ENCODE data around the gene TRANK1. TPM values are rescaled to one million over a fixed set of nuclear protein-coding genes. Genes with fewer than 3 reads are reported as not detected.

The TRANK1 gene
- total RNA-seq, 1 experiment from 2014 or later, result 0.58 TPM

DNA sequence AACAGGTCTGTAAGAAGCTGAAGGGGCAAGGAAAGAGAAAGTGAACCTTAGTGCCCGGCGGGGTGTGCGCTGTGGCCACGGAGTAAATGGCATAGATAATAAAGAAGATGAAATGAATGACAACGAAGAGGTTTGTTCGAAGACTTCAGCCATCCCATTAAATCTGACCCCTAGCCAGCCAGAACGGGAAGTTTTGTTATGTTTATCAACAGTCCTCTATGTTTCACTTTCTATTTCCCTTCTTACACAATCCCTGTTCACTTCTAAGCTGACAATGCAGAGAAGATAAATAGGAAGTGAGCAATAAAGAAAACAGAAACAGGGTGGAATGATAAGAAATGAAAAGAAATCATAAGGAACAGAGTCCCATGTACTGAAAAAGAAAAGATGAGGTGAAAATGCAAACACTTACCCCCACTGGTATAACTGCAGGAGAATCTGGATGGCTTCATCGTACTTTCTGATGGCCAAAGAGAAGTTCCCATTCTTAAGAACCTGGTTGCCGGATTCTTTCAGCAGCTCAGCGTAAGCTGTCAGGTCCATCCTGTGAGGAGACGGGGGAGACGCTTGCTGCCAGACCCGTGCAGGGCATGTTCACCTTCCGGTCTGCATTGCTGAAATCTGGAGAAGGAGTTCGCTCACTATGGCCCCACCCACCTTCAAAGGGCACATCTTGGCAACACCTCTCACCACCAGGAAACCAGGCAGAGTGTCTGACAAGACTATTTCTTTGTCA is 36.8 kb downstream of the TRANK1 start:
- H3K27ac ChIP-seq (ENCODE audit: low read length), result peak overlapping the region; percentile 53
- H3K9me3 ChIP-seq (ENCODE audit: low read length), result no peaks in the 10 kb centered on the region
- peak overlapping the region; percentile 94 for H2AFZ ChIP-seq (ENCODE audit: low read length)
- H3K9me2 ChIP-seq (replicated peaks; ENCODE audit: low read length), result no peaks in the 10 kb centered on the region
- intact Hi-C loops (cut with micrococcal nuclease), result loop anchor here (1.0 kb wide), 1 partner anchor 50 kb away; no protein-coding TSS in a partner anchor
- ATAC-seq (peak; percentile 64), DNase-seq (peak; percentile 65)
- no peaks in the 10 kb centered on the region for H3K36me3 ChIP-seq (ENCODE audit: low read depth, low read length)
- H3K4me3 ChIP-seq (ENCODE audit: low read length), result peak overlapping the region; percentile 78
- H3F3A ChIP-seq (ENCODE audit: low read length, unreplicated experiment), result no peaks in the 10 kb centered on the region
- no peaks in the 10 kb centered on the region for H4K20me1 ChIP-seq (ENCODE audit: low read length)
- TF ChIP-seq, protein P1, sequence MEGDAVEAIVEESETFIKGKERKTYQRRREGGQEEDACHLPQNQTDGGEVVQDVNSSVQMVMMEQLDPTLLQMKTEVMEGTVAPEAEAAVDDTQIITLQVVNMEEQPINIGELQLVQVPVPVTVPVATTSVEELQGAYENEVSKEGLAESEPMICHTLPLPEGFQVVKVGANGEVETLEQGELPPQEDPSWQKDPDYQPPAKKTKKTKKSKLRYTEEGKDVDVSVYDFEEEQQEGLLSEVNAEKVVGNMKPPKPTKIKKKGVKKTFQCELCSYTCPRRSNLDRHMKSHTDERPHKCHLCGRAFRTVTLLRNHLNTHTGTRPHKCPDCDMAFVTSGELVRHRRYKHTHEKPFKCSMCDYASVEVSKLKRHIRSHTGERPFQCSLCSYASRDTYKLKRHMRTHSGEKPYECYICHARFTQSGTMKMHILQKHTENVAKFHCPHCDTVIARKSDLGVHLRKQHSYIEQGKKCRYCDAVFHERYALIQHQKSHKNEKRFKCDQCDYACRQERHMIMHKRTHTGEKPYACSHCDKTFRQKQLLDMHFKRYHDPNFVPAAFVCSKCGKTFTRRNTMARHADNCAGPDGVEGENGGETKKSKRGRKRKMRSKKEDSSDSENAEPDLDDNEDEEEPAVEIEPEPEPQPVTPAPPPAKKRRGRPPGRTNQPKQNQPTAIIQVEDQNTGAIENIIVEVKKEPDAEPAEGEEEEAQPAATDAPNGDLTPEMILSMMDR (conservative IDR thresholded peaks at IDR 0.05; ENCODE audit: low read depth, low read length), result no peak
- TF ChIP-seq EZH2 (IDR thresholded peaks at IDR 0.05; ENCODE audit: low read length, unreplicated experiment), result no peak
- no peak for TF ChIP-seq EZH2phosphoT487 (IDR thresholded peaks at IDR 0.05; ENCODE audit: borderline replicate concordance, low read length)
- POLR2A ChIA-PET (ENCODE audit: unreplicated experiment), result interaction anchor here (0.6 kb wide), 1 partner anchor 24 kb away, joined by 4 read pairs; no protein-coding TSS in a partner anchor
- H3K79me2 ChIP-seq (ENCODE audit: low read length), result no peaks in the 10 kb centered on the region
- peak overlapping the region; percentile 24; the same call in 1 of the 2 replicates for H3K9ac ChIP-seq (ENCODE audit: low read length)
- H3K4me1 ChIP-seq (ENCODE audit: insufficient read depth, low read length), result peaks cover 34% of the 10 kb centered on the region
- no peaks in the 10 kb centered on the region for H3K27me3 ChIP-seq (ENCODE audit: low read length)
- CTCF ChIA-PET, result interaction anchor here (5.5 kb wide), 1 partner anchor 51 kb away, joined by 84 read pairs; no protein-coding TSS in a partner anchor
- BruUV-seq (replicated peaks), result TSS peak; percentile 72
- peak overlapping the region; percentile 87 for H3K4me2 ChIP-seq (ENCODE audit: low read length)

DNA sequence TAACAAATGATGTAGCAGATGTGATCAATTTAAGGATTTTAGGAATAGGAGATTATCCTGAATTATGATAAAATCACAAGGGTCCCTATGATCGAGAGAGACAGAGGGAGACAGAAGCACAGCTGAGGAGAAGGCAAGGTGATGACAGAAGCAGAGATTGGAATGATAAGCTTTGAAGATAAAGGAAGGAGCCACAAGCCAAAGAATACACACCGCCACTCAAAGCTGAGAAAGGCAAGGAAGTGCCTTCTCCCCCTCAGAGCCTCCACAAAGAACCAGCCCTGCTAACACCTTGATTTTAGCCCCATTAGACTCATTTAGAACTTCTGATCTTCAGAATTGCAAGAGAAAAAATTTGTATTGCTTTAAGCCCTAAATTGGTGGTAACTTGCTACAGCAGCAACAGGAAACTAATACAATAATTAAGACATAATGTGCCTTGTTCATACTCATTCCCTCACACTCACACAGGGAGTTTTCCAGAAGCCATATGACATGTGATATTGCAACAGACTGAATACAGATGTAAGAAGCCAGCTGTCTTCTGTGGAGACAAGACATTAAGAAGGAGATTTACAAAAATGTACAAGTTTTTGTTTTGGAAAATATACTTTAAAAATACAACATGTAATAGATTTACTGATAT is 38.2 kb downstream of the TRANK1 start:
- no TSS peak for BruUV-seq (replicated peaks)
- ATAC-seq (no peak), DNase-seq (no peak)
- Histone ChIP-seq H3K36me3 (ENCODE audit: low read depth, low read length) (no peaks in the 10 kb centered on the region), H3F3A (ENCODE audit: low read length, unreplicated experiment) (no peaks in the 10 kb centered on the region), H3K27me3 (ENCODE audit: low read length) (no peaks in the 10 kb centered on the region), H3K9ac (ENCODE audit: low read length) (no peak overlapping the region), H4K20me1 (ENCODE audit: low read length) (no peaks in the 10 kb centered on the region), H3K9me2 (replicated peaks; ENCODE audit: low read length) (no peaks in the 10 kb centered on the region), H3K79me2 (ENCODE audit: low read length) (no peaks in the 10 kb centered on the region), H3K4me3 (ENCODE audit: low read length) (no peak overlapping the region), H3K4me1 (ENCODE audit: insufficient read depth, low read length) (peaks cover 20% of the 10 kb centered on the region), H2AFZ (ENCODE audit: low read length) (no peak overlapping the region), H3K27ac (ENCODE audit: low read length) (no peak overlapping the region), H3K4me2 (ENCODE audit: low read length) (no peak overlapping the region), H3K9me3 (ENCODE audit: low read length) (no peaks in the 10 kb centered on the region)
- no peak for TF ChIP-seq EZH2 (IDR thresholded peaks at IDR 0.05; ENCODE audit: low read length, unreplicated experiment)
- no peak for TF ChIP-seq EZH2phosphoT487 (IDR thresholded peaks at IDR 0.05; ENCODE audit: borderline replicate concordance, low read length)
- TF ChIP-seq, protein P1 (conservative IDR thresholded peaks at IDR 0.05; ENCODE audit: low read depth, low read length), result no peak
- POLR2A ChIA-PET (ENCODE audit: unreplicated experiment), result no interaction called here
- CTCF ChIA-PET, result interaction anchor here (5.5 kb wide), 1 partner anchor 52 kb away, joined by 84 read pairs; no protein-coding TSS in a partner anchor
- intact Hi-C loops (cut with micrococcal nuclease), result no loop called here
